ENCODE measurements around the gene NOTUM.

DNA sequence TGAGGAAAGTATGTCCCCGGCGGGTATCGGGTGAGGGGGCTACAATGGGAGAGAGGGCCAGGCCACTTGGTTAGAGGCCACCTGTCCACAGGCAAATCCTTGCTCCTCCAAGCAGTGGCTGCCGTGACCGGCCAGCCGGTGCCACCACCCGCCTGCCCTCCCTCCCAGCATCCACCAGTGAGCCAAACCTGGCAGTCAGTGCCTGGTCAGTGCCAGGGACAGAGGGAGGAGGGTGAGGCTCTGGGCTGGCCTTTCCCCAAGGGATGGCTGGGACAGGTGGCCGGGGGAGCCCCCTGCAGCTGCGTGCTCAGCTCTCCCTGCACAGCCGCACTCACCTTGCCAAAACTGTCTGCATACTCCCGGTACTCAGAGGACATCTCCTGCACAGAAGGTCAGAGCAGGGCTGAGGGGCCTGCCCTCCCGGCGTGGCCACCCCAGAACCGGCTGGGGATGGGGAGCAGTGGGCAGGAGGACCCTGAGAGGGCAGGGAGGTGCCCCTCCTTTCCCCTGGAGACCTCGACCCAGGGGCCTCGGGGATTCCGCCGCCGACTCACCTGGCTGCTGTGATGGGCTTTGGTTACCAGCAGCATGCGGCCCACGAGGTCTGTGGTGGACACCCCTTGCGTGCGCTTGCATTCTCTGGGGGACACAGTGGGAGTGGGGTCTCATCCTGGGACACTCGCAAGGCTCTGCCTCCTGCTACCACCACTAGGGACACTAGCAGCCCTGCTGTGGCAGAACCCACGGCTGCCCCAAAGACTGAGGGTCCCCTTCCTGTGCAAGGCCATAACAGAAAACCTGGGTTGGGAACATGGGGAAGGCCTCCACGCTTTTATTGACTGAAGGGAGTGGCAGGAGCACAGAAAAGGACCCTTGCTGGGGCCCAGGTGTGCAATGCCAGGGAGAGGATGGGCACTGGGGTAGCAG, 53.5 kb downstream of the NOTUM start:
- TF ChIP-seq TAF1 (IDR thresholded peaks at IDR 0.05; ENCODE audit: low read depth) = no peak
- no peak for TF ChIP-seq FOXM1 (IDR thresholded peaks at IDR 0.05; ENCODE audit: borderline replicate concordance, low read depth)
